K562 (cell line): ENCODE results near the gene WFDC6. TPM values are rescaled to one million over a fixed set of nuclear protein-coding genes. Genes with fewer than 3 reads are reported as not detected.

Experiments
- PCBP1 ChIP-seq: fragments of 200-400 bp; formaldehyde crosslinking; IDR thresholded peaks from 2 replicates; pipeline ENCODE4 v1.6.1; 2018; ENCODE audit warnings: mild to moderate bottlenecking, low read depth, low read length; ENCODE audit not compliant: poor library complexity, severe bottlenecking
- polyA plus RNA-seq, 8 experiments: library from polyadenylated mRNA; depleted of rRNA in 4 of 8; stranded (reverse) in 5 of 8; unstranded in 3 of 8; fragments of >200 nt; fragmentation: Nextera tagmentation in 2 of 8; fragmentation: Illumina TruSeq in 1 of 8; extraction: Ambion mirVana in 2 of 8; extraction: Trizol in 1 of 8; gene quantifications; 2 replicates each; pipeline versions ENCODE4 v1.2.1 to v1.2.3, GENCODE V29; 2011 to 2014; ENCODE audit warnings: inconsistent platforms in 1 of 8, missing spikeins in 1 of 8
- total RNA-seq, 7 experiments: library from RNA; depleted of rRNA in 6 of 7; stranded (reverse); fragments of >200 nt in 6 of 7; fragmentation: Illumina TruSeq in 2 of 7; extraction: Trizol in 2 of 7; gene quantifications; 2 replicates each; pipeline versions ENCODE4 v1.2.1 to v1.2.3, GENCODE V29; 2011 to 2021; ENCODE audit warnings: low replicate concordance in 1 of 7
- TF ChIP-seq, protein P1 (sequence below): fragments of 450-650 bp; IDR thresholded peaks from 2 replicates; pipeline ENCODE4 v1.6.1; 2016; ENCODE audit warnings: mild to moderate bottlenecking, moderate library complexity
- TF ChIP-seq, protein P2 (sequence below): fragments of 250-450 bp; sonication (Bioruptor Pico); IDR thresholded peaks from 2 replicates; pipeline ENCODE4 v1.8.0; 2021; ENCODE audit warnings: moderate library complexity, mild to moderate bottlenecking, inconsistent platforms

Gene WFDC6
- total and polyA plus RNA-seq, 9 of the 15 experiments (the other 6 are each of a cell fraction or from before 2014, with no cell fraction given), result not detected

DNA sequence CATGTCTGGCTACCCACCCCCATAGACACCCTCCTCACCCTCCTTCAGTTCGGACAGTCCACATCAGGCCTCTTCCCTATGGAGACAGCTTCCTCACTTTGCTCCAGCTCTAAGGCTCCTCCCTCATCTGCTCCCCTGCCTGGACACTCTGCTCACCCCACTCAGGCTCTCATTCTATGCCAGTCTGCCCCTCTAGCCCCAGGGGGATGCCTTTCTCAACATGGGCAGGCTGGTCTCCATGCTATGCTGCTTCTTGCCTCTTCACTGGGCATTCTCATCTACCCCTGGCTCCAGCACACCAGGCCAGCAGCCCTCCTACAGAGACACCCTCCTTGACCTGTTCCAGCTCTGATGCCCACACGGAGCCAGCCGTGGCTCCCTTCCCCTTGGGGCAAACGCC, 39.9 kb upstream of the WFDC6 start, which contains the start of gene WFDC8 (continued):
- TF ChIP-seq, protein P1, sequence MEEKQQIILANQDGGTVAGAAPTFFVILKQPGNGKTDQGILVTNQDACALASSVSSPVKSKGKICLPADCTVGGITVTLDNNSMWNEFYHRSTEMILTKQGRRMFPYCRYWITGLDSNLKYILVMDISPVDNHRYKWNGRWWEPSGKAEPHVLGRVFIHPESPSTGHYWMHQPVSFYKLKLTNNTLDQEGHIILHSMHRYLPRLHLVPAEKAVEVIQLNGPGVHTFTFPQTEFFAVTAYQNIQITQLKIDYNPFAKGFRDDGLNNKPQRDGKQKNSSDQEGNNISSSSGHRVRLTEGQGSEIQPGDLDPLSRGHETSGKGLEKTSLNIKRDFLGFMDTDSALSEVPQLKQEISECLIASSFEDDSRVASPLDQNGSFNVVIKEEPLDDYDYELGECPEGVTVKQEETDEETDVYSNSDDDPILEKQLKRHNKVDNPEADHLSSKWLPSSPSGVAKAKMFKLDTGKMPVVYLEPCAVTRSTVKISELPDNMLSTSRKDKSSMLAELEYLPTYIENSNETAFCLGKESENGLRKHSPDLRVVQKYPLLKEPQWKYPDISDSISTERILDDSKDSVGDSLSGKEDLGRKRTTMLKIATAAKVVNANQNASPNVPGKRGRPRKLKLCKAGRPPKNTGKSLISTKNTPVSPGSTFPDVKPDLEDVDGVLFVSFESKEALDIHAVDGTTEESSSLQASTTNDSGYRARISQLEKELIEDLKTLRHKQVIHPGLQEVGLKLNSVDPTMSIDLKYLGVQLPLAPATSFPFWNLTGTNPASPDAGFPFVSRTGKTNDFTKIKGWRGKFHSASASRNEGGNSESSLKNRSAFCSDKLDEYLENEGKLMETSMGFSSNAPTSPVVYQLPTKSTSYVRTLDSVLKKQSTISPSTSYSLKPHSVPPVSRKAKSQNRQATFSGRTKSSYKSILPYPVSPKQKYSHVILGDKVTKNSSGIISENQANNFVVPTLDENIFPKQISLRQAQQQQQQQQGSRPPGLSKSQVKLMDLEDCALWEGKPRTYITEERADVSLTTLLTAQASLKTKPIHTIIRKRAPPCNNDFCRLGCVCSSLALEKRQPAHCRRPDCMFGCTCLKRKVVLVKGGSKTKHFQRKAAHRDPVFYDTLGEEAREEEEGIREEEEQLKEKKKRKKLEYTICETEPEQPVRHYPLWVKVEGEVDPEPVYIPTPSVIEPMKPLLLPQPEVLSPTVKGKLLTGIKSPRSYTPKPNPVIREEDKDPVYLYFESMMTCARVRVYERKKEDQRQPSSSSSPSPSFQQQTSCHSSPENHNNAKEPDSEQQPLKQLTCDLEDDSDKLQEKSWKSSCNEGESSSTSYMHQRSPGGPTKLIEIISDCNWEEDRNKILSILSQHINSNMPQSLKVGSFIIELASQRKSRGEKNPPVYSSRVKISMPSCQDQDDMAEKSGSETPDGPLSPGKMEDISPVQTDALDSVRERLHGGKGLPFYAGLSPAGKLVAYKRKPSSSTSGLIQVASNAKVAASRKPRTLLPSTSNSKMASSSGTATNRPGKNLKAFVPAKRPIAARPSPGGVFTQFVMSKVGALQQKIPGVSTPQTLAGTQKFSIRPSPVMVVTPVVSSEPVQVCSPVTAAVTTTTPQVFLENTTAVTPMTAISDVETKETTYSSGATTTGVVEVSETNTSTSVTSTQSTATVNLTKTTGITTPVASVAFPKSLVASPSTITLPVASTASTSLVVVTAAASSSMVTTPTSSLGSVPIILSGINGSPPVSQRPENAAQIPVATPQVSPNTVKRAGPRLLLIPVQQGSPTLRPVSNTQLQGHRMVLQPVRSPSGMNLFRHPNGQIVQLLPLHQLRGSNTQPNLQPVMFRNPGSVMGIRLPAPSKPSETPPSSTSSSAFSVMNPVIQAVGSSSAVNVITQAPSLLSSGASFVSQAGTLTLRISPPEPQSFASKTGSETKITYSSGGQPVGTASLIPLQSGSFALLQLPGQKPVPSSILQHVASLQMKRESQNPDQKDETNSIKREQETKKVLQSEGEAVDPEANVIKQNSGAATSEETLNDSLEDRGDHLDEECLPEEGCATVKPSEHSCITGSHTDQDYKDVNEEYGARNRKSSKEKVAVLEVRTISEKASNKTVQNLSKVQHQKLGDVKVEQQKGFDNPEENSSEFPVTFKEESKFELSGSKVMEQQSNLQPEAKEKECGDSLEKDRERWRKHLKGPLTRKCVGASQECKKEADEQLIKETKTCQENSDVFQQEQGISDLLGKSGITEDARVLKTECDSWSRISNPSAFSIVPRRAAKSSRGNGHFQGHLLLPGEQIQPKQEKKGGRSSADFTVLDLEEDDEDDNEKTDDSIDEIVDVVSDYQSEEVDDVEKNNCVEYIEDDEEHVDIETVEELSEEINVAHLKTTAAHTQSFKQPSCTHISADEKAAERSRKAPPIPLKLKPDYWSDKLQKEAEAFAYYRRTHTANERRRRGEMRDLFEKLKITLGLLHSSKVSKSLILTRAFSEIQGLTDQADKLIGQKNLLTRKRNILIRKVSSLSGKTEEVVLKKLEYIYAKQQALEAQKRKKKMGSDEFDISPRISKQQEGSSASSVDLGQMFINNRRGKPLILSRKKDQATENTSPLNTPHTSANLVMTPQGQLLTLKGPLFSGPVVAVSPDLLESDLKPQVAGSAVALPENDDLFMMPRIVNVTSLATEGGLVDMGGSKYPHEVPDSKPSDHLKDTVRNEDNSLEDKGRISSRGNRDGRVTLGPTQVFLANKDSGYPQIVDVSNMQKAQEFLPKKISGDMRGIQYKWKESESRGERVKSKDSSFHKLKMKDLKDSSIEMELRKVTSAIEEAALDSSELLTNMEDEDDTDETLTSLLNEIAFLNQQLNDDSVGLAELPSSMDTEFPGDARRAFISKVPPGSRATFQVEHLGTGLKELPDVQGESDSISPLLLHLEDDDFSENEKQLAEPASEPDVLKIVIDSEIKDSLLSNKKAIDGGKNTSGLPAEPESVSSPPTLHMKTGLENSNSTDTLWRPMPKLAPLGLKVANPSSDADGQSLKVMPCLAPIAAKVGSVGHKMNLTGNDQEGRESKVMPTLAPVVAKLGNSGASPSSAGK, result no peak
- TF ChIP-seq, protein P2, sequence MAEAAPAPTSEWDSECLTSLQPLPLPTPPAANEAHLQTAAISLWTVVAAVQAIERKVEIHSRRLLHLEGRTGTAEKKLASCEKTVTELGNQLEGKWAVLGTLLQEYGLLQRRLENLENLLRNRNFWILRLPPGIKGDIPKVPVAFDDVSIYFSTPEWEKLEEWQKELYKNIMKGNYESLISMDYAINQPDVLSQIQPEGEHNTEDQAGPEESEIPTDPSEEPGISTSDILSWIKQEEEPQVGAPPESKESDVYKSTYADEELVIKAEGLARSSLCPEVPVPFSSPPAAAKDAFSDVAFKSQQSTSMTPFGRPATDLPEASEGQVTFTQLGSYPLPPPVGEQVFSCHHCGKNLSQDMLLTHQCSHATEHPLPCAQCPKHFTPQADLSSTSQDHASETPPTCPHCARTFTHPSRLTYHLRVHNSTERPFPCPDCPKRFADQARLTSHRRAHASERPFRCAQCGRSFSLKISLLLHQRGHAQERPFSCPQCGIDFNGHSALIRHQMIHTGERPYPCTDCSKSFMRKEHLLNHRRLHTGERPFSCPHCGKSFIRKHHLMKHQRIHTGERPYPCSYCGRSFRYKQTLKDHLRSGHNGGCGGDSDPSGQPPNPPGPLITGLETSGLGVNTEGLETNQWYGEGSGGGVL (CRISPR knock-in tag), result no peak
- TF ChIP-seq PCBP1, result no peak
